Stimulated activated naive CD4-positive, alpha-beta T cell treated with Interleukin-2 at 50 U/mL for 16 hours (primary cell): ENCODE data around the gene IMMP1L.

ENCODE experiments used
- DNase-seq: peaks from one replicate; lab custom pipeline; 2025; lab: John Stamatoyannopoulos, UW

Gene IMMP1L

DNA sequence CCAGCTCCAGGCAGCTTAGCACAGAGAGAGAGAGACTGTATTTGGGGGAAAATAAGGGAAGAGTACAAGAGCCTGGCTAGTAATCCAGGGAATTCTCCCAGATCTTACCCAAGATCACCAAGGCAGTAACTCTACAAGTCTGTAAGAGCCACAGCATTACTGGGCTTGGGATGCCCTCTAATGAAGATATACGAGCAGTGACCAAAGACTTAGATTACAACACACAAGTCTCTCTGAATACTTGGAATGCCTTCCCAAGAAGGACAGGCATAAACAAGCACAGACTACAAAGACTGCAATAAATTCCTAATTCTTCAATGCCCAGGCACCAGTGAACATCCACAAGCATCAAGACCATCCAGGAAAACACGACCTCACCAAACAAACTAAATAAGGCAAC, 122.0 kb downstream of the IMMP1L start:
- no peak for DNase-seq

DNA sequence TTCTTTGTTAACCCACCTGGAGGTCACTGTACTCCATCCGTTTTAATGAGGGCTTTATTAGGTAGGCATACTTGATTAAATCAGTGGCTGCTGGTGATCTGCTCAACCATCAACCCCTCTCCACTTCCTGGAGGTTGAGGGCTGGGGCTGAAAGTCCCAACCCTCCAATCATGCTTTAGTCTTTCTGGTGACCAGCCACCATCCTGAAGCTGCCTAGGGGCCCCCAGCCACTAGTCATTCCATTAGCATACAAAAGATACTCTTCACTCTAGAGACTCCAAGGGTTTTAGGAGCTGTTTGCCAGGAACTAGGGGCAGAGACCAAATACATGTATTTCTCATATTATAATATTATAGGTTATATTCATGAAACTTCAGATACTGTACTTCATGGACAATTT, 126.3 kb downstream of the IMMP1L start:
- DNase-seq: no peak
